Peyer's patch (tissue), 4 donors: Measurements from ENCODE around the gene AP1S3. TPM values are rescaled to one million over a fixed set of nuclear protein-coding genes. Genes with fewer than 3 reads are reported as not detected.

Experiments
- DNase-seq, 3 donors: peaks; one replicate each; pipeline ENCODE4 v3.0.0-alpha.2; 2017 to 2019
- H3K27ac ChIP-seq, 4 donors: fragments of 200-600 bp; sonication (generic); one replicate each; pipeline ENCODE4 v1.5.1; 2016 to 2019
- H3K27me3 ChIP-seq, 2 donors: fragments of 200-600 bp; sonication (generic); one replicate each; pipeline ENCODE4 v1.5.1; 2019
- H3K36me3 ChIP-seq, 3 donors: fragments of 200-600 bp; sonication (generic); one replicate each; pipeline ENCODE4 v1.5.1; 2016 to 2019
- H3K4me1 ChIP-seq, 4 donors: fragments of 200-600 bp; sonication (generic); one replicate each; pipeline ENCODE4 v1.5.1; 2016 to 2019
- H3K4me3 ChIP-seq, 4 donors: fragments of 200-600 bp; sonication (generic); 1 replicate in 3 of 4; 2 replicates in 1 of 4; pipeline ENCODE4 v1.5.1; 2016 to 2019; ENCODE audit warnings: mild to moderate bottlenecking in 1 of 4
- H3K9me3 ChIP-seq, 4 donors: fragments of 200-600 bp; sonication (generic); one replicate each; pipeline ENCODE4 v1.5.1; 2016 to 2019; ENCODE audit warnings: mild to moderate bottlenecking in 1 of 4
- POLR2A ChIP-seq, 2 donors: fragments of 450-650 bp; IDR thresholded peaks; one replicate each; pipeline ENCODE4 v1.5.1; 2017; ENCODE audit warnings: antibody characterized with exemption in 2 of 2, mild to moderate bottlenecking in 2 of 2, moderate library complexity in 2 of 2
- total RNA-seq, 4 donors: library from RNA; depleted of rRNA; stranded (reverse); fragments of >200 nt; gene quantifications; one replicate each; pipeline ENCODE4 v1.1.0, GENCODE V29; 2016
- TF ChIP-seq, protein P1 (sequence below), 6 experiments: fragments of 450-650 bp in 4 of 6; fragments of 200-600 bp in 2 of 6; sonication (generic) in 1 of 6; IDR thresholded peaks; one replicate each; pipeline ENCODE4 v1.5.1; 2017 to 2019; ENCODE audit warnings: antibody characterized with exemption in 6 of 6, mild to moderate bottlenecking in 3 of 6, moderate library complexity in 1 of 6

The AP1S3 gene
- total RNA-seq, 4 donors from 2014 or later: 6.3 to 17.0 (median 9.6) TPM

- H3K4me3 ChIP-seq: no peak overlapping the region
- TF ChIP-seq, protein P1, sequence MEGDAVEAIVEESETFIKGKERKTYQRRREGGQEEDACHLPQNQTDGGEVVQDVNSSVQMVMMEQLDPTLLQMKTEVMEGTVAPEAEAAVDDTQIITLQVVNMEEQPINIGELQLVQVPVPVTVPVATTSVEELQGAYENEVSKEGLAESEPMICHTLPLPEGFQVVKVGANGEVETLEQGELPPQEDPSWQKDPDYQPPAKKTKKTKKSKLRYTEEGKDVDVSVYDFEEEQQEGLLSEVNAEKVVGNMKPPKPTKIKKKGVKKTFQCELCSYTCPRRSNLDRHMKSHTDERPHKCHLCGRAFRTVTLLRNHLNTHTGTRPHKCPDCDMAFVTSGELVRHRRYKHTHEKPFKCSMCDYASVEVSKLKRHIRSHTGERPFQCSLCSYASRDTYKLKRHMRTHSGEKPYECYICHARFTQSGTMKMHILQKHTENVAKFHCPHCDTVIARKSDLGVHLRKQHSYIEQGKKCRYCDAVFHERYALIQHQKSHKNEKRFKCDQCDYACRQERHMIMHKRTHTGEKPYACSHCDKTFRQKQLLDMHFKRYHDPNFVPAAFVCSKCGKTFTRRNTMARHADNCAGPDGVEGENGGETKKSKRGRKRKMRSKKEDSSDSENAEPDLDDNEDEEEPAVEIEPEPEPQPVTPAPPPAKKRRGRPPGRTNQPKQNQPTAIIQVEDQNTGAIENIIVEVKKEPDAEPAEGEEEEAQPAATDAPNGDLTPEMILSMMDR (IDR thresholded peaks at IDR 0.05): no peak
- TF ChIP-seq POLR2A (IDR thresholded peaks at IDR 0.05): no peak
Observed at GRCh38 chr2:223856584-223856983, 19.2 kb upstream of the AP1S3 start.

DNA sequence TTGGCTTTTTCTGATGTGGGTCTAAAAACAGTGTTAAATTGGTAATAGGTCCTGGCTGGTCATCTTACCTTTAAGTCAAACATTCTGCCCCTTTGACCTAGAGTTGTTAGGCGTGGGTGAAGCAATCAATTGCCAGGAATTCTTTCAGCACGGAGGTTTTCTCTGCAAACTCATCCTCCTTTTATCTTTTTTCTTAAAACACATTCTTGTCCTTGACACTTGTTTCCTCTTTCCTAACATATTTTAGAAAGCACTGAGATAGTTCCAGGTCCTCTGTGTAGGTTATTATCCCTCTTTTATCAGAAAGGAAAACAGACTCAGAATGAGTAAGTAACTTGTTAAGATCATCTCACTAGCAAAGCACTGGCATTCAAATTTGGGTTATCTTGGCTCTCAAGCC lies 18.6 kb upstream of the AP1S3 start:
- H3K4me1 ChIP-seq: peaks cover 0 to 17% (median 0%) of the 10 kb centered on the region in 4 donors
- H3K27ac ChIP-seq: no peak overlapping the region
- DNase-seq: no peak
- peaks cover 0 to 2% (median 0%) of the 10 kb centered on the region in 3 donors for H3K36me3 ChIP-seq
- H3K27me3 ChIP-seq: no peaks in the 10 kb centered on the region
- no peaks in the 10 kb centered on the region for H3K9me3 ChIP-seq
- no peak overlapping the region for H3K4me3 ChIP-seq
- no peak for TF ChIP-seq POLR2A (IDR thresholded peaks at IDR 0.05)
- TF ChIP-seq, protein P1 (IDR thresholded peaks at IDR 0.05): no peak

More at GRCh38 chr2:223856584-223856983, 19.2 kb upstream of the AP1S3 start:
- Histone ChIP-seq H3K27me3 (no peaks in the 10 kb centered on the region), H3K9me3 (no peaks in the 10 kb centered on the region), H3K27ac (no peak overlapping the region), H3K36me3 (peaks cover 0 to 2% (median 0%) of the 10 kb centered on the region in 3 donors), H3K4me1 (peaks cover 0 to 16% (median 0%) of the 10 kb centered on the region in 4 donors)
- DNase-seq: no peak

- no peaks in the 10 kb centered on the region for H3K27me3 ChIP-seq
- no peak for TF ChIP-seq POLR2A (IDR thresholded peaks at IDR 0.05)
- no peak overlapping the region for H3K4me3 ChIP-seq
- peaks cover 0 to 2% (median 0%) of the 10 kb centered on the region in 3 donors for H3K36me3 ChIP-seq
- H3K27ac ChIP-seq: no peak overlapping the region
- H3K9me3 ChIP-seq: no peaks in the 10 kb centered on the region
- peak in 1 of 3 donors; percentile 29 for DNase-seq
- H3K4me1 ChIP-seq: peaks cover 0 to 12% (median 0%) of the 10 kb centered on the region in 4 donors
Observed at GRCh38 chr2:223855426-223855825, 18.0 kb upstream of the AP1S3 start.

DNA sequence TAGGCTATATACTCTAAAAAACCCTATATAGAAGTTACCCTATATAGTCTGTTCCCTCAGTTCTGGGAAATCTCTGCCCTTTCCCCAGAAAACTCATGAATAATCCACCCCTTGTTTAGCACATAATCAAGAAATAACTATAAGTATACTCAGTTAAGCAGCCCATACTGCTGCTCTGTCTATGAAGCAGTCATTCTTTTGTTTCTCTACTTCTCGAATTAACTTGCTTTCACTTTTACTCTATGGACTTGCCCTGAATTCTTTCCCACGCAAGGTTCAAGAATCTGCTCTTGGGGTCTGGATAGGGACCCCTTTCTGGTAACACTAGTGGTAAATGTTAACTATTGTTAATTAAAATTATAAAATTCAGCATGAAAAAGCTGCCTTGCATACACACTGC lies 17.4 kb upstream of the AP1S3 start:
- H3K4me3 ChIP-seq: no peak overlapping the region
- no peak for DNase-seq
- H3K27ac ChIP-seq: no peak overlapping the region
- H3K4me1 ChIP-seq: peaks cover 0 to 10% (median 0%) of the 10 kb centered on the region in 4 donors
- TF ChIP-seq, protein P1 (IDR thresholded peaks at IDR 0.05): no peak
- no peak for TF ChIP-seq POLR2A (IDR thresholded peaks at IDR 0.05)
- peaks cover 0 to 2% (median 0%) of the 10 kb centered on the region in 3 donors for H3K36me3 ChIP-seq
- no peaks in the 10 kb centered on the region for H3K27me3 ChIP-seq
- H3K9me3 ChIP-seq: no peaks in the 10 kb centered on the region

DNA sequence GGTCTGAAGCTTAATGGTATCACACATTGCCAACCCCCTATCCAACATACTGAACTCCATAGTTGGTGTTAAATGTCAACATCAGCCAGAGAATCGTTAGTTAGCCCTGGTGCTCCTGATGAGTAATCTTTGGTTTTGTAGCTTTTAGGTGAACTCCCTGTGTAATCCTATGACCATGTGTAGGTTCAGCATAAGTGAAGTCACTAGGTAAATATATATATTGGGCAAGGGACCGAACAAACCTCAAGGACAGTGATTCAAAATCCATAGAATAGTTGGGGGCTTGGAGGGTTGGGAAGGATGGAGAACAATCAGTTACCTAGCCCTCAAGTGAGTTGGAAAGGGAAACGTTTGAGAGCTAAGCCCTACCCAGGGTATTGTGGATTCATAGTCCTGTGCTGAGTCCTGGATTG lies 16.0 kb upstream of the AP1S3 start:
- no peak for TF ChIP-seq POLR2A (IDR thresholded peaks at IDR 0.05)
- TF ChIP-seq, protein P1 (IDR thresholded peaks at IDR 0.05): no peak
- Histone ChIP-seq H3K9me3 (no peaks in the 10 kb centered on the region), H3K27ac (no peak overlapping the region), H3K27me3 (no peaks in the 10 kb centered on the region), H3K4me3 (no peak overlapping the region), H3K36me3 (peaks cover 0 to 2% (median 0%) of the 10 kb centered on the region in 3 donors), H3K4me1 (peaks cover 0 to 10% (median 0%) of the 10 kb centered on the region in 4 donors)
- DNase-seq: no peak

- Histone ChIP-seq H3K9me3 (no peaks in the 10 kb centered on the region), H3K36me3 (peaks cover 0 to 2% (median 0%) of the 10 kb centered on the region in 3 donors), H3K27ac (no peak overlapping the region), H3K4me3 (no peak overlapping the region), H3K27me3 (no peaks in the 10 kb centered on the region), H3K4me1 (peaks cover 0 to 10% (median 0%) of the 10 kb centered on the region in 4 donors)
- TF ChIP-seq POLR2A (IDR thresholded peaks at IDR 0.05): no peak
- TF ChIP-seq, protein P1 (IDR thresholded peaks at IDR 0.05): no peak
- peak in 1 of 3 donors; percentile 64 for DNase-seq
Observed at GRCh38 chr2:223852281-223852795, 15.0 kb upstream of the AP1S3 start.
